Tibial nerve (tissue), 4 donors: ENCODE data around the gene STXBP6. TPM values are rescaled to one million over a fixed set of nuclear protein-coding genes. Genes with fewer than 3 reads are reported as not detected.

Experiments used
- DNase-seq, 2 donors: peaks; one replicate each; pipeline ENCODE4 v3.0.0-alpha.2; 2019; ENCODE audit warnings: low spot score in 2 of 2
- H3K27ac ChIP-seq, 4 donors: fragments of 200-600 bp; sonication (generic) in 3 of 4; one replicate each; pipeline ENCODE4 v1.5.1; 2017 to 2019; ENCODE audit warnings: mild to moderate bottlenecking in 1 of 4
- H3K27me3 ChIP-seq, 2 donors: fragments of 200-600 bp; sonication (generic) in 1 of 2; one replicate each; pipeline versions ENCODE4 v1.5.1 to v1.6.0; 2017 to 2019
- H3K36me3 ChIP-seq, 3 donors: fragments of 200-600 bp; sonication (generic); one replicate each; pipeline ENCODE4 v1.5.1; 2018 to 2019
- H3K4me1 ChIP-seq, 4 donors: fragments of 200-600 bp; sonication (generic) in 3 of 4; one replicate each; pipeline ENCODE4 v1.5.1; 2017 to 2019
- H3K4me3 ChIP-seq, 4 donors: fragments of 200-600 bp; sonication (generic) in 3 of 4; one replicate each; pipeline ENCODE4 v1.5.1; 2017 to 2019; ENCODE audit warnings: mild to moderate bottlenecking in 1 of 4, moderate library complexity in 1 of 4
- H3K9me3 ChIP-seq, 4 donors: fragments of 200-600 bp; sonication (generic) in 3 of 4; one replicate each; pipeline ENCODE4 v1.5.1; 2017 to 2019
- EP300 ChIP-seq, 2 donors: sonication (generic); formaldehyde crosslinking; IDR thresholded peaks; one replicate each; pipeline ENCODE4 v1.6.1; 2017; ENCODE audit warnings: antibody characterized with exemption in 2 of 2, mild to moderate bottlenecking in 1 of 2
- POLR2A ChIP-seq, 2 donors: fragments of 450-650 bp; IDR thresholded peaks; one replicate each; pipeline ENCODE4 v1.6.1; 2017; ENCODE audit warnings: antibody characterized with exemption in 2 of 2, mild to moderate bottlenecking in 2 of 2, moderate library complexity in 2 of 2
- WGBS, 2 donors: methylation state at CpG; one replicate each; pipeline ENCODE4 v1.1.5; 2018; 5-methylcytosine and 5-hydroxymethylcytosine counted together
- total RNA-seq, 4 donors: library from RNA; depleted of rRNA; stranded (reverse); fragments of >200 nt; gene quantifications; one replicate each; pipeline ENCODE4 v1.1.0, GENCODE V29; 2016
- TF ChIP-seq, protein P1 (sequence below), 5 experiments: fragments of 200-600 bp in 3 of 5; fragments of 450-650 bp in 2 of 5; sonication (generic) in 3 of 5; IDR thresholded peaks; one replicate each; pipeline ENCODE4 v1.5.1; 2016 to 2019; ENCODE audit warnings: antibody characterized with exemption in 5 of 5, mild to moderate bottlenecking in 3 of 5, moderate library complexity in 2 of 5

The STXBP6 gene
- total RNA-seq, 4 donors from 2014 or later = 12.6 to 42.6 (median 33.5) TPM

DNA sequence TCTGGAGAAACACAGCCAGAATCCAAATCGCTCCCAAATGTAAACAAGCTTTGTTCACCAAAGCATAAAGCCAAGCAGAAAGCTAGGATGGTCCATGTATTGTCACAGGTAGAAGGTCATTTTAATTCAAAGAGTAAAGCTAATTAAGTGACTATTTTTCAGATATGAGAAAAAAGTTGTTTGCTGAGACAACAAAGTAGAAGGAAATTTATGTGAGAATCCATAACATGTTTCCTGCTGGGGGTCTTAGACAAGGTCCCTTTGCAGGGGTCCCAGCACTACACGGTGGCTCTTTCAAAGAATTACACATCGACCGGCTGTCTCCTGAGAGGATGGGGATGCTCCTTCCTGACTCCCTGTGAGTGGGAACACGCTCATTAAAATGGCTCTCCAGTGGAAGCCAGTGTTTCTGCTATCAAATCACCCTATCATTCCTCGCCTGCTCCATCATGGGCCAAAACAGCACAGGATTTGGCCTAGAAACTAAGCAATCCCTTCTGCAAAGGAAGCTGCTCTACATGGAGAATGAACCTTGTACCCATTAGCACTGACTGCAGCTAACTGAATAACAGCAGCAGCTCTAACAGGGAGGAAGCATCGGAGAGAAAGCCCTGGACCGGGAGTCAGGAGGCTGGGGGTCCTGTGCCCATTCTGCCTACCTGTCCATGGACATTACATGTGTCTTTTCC lies 175.3 kb downstream of the STXBP6 start:
- Histone ChIP-seq H3K27me3 (no peaks in the 10 kb centered on the region), H3K36me3 (no peaks in the 10 kb centered on the region), H3K9me3 (no peaks in the 10 kb centered on the region), H3K27ac (no peak overlapping the region), H3K4me3 (no peak overlapping the region), H3K4me1 (peaks cover 0 to 54% (median 8%) of the 10 kb centered on the region in 4 donors)
- WGBS, 2 donors = 88 to 94% methylated on average over 8 of the region's 8 CpGs
- no peak for TF ChIP-seq POLR2A (IDR thresholded peaks at IDR 0.05)
- TF ChIP-seq EP300 (IDR thresholded peaks at IDR 0.05) = no peak
- TF ChIP-seq, protein P1, sequence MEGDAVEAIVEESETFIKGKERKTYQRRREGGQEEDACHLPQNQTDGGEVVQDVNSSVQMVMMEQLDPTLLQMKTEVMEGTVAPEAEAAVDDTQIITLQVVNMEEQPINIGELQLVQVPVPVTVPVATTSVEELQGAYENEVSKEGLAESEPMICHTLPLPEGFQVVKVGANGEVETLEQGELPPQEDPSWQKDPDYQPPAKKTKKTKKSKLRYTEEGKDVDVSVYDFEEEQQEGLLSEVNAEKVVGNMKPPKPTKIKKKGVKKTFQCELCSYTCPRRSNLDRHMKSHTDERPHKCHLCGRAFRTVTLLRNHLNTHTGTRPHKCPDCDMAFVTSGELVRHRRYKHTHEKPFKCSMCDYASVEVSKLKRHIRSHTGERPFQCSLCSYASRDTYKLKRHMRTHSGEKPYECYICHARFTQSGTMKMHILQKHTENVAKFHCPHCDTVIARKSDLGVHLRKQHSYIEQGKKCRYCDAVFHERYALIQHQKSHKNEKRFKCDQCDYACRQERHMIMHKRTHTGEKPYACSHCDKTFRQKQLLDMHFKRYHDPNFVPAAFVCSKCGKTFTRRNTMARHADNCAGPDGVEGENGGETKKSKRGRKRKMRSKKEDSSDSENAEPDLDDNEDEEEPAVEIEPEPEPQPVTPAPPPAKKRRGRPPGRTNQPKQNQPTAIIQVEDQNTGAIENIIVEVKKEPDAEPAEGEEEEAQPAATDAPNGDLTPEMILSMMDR (IDR thresholded peaks at IDR 0.05) = no peak
- DNase-seq = no peak

DNA sequence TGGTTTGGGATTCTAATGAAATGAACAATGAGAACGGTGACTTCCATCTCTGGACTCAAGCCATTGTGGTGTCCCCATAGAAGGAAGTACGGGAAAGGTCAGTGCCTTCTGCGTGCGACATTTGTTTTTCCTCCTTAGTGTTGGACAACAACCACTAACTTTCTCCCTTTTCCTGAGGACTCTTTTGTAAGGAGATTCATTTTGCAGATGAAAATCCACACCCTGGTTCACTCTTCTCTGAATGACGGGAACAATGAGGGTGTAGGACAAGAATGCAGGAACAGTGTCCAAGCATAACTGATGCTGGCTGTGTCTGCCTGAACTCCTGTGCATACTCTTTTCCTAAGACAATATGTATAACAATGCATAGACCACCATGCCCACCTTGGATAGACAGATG lies 176.4 kb downstream of the STXBP6 start:
- WGBS, 2 donors = 51 to 64% methylated on average over 5 of the region's 5 CpGs
- no peak overlapping the region for H3K27ac ChIP-seq
- TF ChIP-seq POLR2A (IDR thresholded peaks at IDR 0.05) (no peak), EP300 (IDR thresholded peaks at IDR 0.05) (no peak)
- TF ChIP-seq, protein P1 (IDR thresholded peaks at IDR 0.05) = no peak
- H3K4me3 ChIP-seq = no peak overlapping the region
- no peaks in the 10 kb centered on the region for H3K27me3 ChIP-seq
- no peaks in the 10 kb centered on the region for H3K9me3 ChIP-seq
- no peak for DNase-seq
- H3K4me1 ChIP-seq = peaks cover 0 to 51% (median 8%) of the 10 kb centered on the region in 4 donors
- no peaks in the 10 kb centered on the region for H3K36me3 ChIP-seq

DNA sequence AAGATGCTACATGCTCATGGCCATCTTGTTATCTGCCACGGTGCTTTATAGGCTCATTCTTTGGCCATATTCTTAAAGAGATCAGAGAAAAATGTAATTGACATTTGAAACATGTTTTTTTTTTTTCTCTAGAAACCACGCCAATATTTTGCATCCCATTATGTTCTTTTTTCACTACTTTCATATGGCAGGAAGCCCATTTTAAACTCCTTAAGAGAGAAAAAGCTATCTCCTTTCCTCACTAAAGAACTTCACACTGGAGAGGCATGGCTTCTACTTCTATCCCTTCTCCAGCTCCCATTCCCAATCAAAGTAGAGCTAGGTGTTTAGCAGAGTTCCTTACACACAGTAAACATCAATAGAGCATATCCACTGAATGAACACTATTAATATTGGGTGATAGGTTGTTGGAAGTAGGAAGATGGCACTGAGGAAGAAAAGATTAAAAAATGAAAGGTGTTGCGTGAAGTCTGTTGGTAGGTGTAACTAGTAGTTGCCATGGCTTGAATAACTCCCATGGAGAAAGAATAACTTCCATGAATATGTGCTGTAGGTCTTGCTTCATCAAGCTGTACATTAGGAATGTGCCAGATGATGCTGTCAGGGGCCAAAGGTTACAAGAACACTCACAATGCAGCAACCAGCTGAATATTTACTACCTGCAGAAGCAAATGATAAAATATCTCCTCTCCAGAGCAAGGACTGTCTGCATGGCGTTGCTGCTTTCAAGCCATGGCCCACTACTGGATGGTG lies 178.8 kb downstream of the STXBP6 start:
- no peaks in the 10 kb centered on the region for H3K36me3 ChIP-seq
- no peak overlapping the region for H3K27ac ChIP-seq
- no peaks in the 10 kb centered on the region for H3K9me3 ChIP-seq
- WGBS, 2 donors = 72% methylated on average over 4 of the region's 4 CpGs
- TF ChIP-seq, protein P1 (IDR thresholded peaks at IDR 0.05) = no peak
- no peak for TF ChIP-seq POLR2A (IDR thresholded peaks at IDR 0.05)
- no peak for TF ChIP-seq EP300 (IDR thresholded peaks at IDR 0.05)
- no peaks in the 10 kb centered on the region for H3K27me3 ChIP-seq
- H3K4me1 ChIP-seq = peaks cover 0 to 33% (median 5%) of the 10 kb centered on the region in 4 donors
- no peak overlapping the region for H3K4me3 ChIP-seq
- no peak for DNase-seq

DNA sequence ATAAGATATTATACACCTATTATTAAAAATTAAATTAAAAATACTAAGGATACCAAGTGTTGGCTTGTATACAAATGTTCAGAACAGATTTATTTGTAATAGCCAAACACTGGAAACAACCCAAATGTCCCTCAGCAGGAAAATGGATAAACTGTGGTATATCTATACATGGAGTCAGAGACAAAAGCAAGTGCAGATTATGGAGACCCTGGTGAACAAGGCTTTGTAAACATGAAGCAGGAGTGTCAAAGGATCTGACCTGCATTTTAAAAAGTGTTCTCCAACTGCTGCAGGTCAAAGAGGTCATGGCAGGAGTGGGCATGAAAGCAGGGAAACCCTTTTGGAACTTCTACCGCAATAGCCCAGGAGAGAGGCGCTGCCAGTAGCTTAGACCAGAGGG lies 181.6 kb downstream of the STXBP6 start:
- Histone ChIP-seq H3K27ac (no peak overlapping the region), H3K4me1 (peaks cover 0 to 9% (median 2%) of the 10 kb centered on the region in 4 donors), H3K27me3 (no peaks in the 10 kb centered on the region), H3K36me3 (no peaks in the 10 kb centered on the region), H3K9me3 (no peaks in the 10 kb centered on the region), H3K4me3 (no peak overlapping the region)
- TF ChIP-seq, protein P1 (IDR thresholded peaks at IDR 0.05) = no peak
- TF ChIP-seq EP300 (IDR thresholded peaks at IDR 0.05) (no peak), POLR2A (IDR thresholded peaks at IDR 0.05) (no peak)
- no peak for DNase-seq
- WGBS, 2 donors = 97 to 100% methylated on average over 2 of the region's 2 CpGs

DNA sequence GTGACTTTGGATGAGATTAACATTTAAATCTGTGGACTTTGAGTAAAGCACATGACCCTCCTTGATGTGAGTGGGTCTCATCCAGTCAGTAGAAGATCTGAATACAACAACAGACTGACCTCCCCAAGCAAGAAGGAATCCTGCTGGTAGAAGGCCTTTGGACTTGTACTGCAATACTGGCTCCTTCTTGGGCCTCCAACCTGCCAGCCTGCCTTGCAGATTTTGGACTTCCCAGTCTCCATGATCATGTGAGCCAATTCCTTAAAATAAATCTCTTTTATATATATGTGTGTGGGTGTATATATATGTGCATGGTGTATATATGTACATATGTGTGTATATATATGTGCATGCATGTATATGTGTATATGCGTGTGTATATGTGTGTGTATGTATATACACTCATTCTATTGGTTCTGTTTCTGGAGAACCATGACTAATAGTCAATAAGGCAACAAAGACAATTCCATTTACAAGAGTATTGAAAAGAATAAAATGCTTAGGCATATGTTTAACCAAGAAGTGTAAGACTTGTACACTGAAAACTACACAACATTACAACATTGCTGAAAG lies 183.8 kb downstream of the STXBP6 start:
- TF ChIP-seq POLR2A (IDR thresholded peaks at IDR 0.05) (no peak), EP300 (IDR thresholded peaks at IDR 0.05) (no peak)
- TF ChIP-seq, protein P1 (IDR thresholded peaks at IDR 0.05) = no peak
- Histone ChIP-seq H3K4me3 (no peak overlapping the region), H3K4me1 (peaks cover 0 to 4% (median 0%) of the 10 kb centered on the region in 4 donors), H3K27ac (no peak overlapping the region), H3K27me3 (no peaks in the 10 kb centered on the region), H3K36me3 (no peaks in the 10 kb centered on the region), H3K9me3 (no peaks in the 10 kb centered on the region)
- 93 to 97% methylated on average over 1 of the region's 1 CpG for WGBS, 2 donors
- DNase-seq = no peak
